ENCODE measurements around the gene CBX7.

GRCh38 chr22:39142088-39142680 is 10.3 kb downstream of the CBX7 start:
- TF ChIP-seq REST (IDR thresholded peaks at IDR 0.05) (no peak), CTCF (IDR thresholded peaks at IDR 0.05) (no peak), EP300 (IDR thresholded peaks at IDR 0.05) (no peak), RARB (CRISPR knock-in tag; IDR thresholded peaks at IDR 0.05) (no peak), ESRRA (IDR thresholded peaks at IDR 0.05; ENCODE audit: borderline replicate concordance, low read length) (no peak)
